Measurements from ENCODE around the gene NME9.
"Not testable (repeated sequence)": the region's sequence is repeated elsewhere in the genome, so short reads cannot be mapped to it uniquely, and the experiment has no call there.

The NME9 gene

GRCh38 chr3:138329127-138329983 is at the start of gene NME9:
NME9 (minus strand) TSS chr3:138329851; CDS start chr3:138329335, 516 bp downstream.
- peak; percentile 98 for DNase-seq (ENCODE audit: low spot score)

- DNase-seq (ENCODE audit: low spot score) = no peak
These were observed 49.3 kb upstream of the NME9 start for GRCh38 chr3:138378990-138379389.

GRCh38 chr3:138378331-138378730 is 48.7 kb upstream of the NME9 start:
- DNase-seq (ENCODE audit: low spot score) = no peak

GRCh38 chr3:138377804-138378203 is 48.2 kb upstream of the NME9 start:
- DNase-seq (ENCODE audit: low spot score) = no peak

- not testable (repeated sequence) for DNase-seq (ENCODE audit: low spot score)
These were observed 47.6 kb upstream of the NME9 start for GRCh38 chr3:138377212-138377611.

GRCh38 chr3:138376663-138377062 is 47.0 kb upstream of the NME9 start:
- no peak for DNase-seq (ENCODE audit: low spot score)

GRCh38 chr3:138375447-138375846 is 45.8 kb upstream of the NME9 start:
- no peak for DNase-seq (ENCODE audit: low spot score)

GRCh38 chr3:138374573-138375134 is 45.0 kb upstream of the NME9 start:
- DNase-seq (ENCODE audit: low spot score) = no peak

GRCh38 chr3:138373736-138374094 is 44.1 kb upstream of the NME9 start:
- no peak for DNase-seq (ENCODE audit: low spot score)

- no peak for DNase-seq (ENCODE audit: low spot score)
These were observed 43.6 kb upstream of the NME9 start for GRCh38 chr3:138373087-138373735.

GRCh38 chr3:138371070-138371965 is 41.7 kb upstream of the NME9 start:
- no peak for DNase-seq (ENCODE audit: low spot score)

GRCh38 chr3:138370321-138370720 is 40.7 kb upstream of the NME9 start:
- DNase-seq (ENCODE audit: low spot score) = no peak

GRCh38 chr3:138369151-138369900 is 39.7 kb upstream of the NME9 start:
- no peak for DNase-seq (ENCODE audit: low spot score)

- no peak for DNase-seq (ENCODE audit: low spot score)
These were observed 38.3 kb upstream of the NME9 start for GRCh38 chr3:138367911-138368310.

GRCh38 chr3:138367326-138367850 is 37.7 kb upstream of the NME9 start:
- DNase-seq (ENCODE audit: low spot score) = no peak

- DNase-seq (ENCODE audit: low spot score) = no peak
These were observed 36.5 kb upstream of the NME9 start for GRCh38 chr3:138366006-138366759.

GRCh38 chr3:138365253-138365555 is 35.6 kb upstream of the NME9 start:
- DNase-seq (ENCODE audit: low spot score) = no peak

- DNase-seq (ENCODE audit: low spot score) = no peak
These were observed 35.0 kb upstream of the NME9 start for GRCh38 chr3:138364356-138365252.

GRCh38 chr3:138363322-138363721 is 33.7 kb upstream of the NME9 start:
- DNase-seq (ENCODE audit: low spot score) = no peak

GRCh38 chr3:138362538-138362937 is 32.9 kb upstream of the NME9 start:
- DNase-seq (ENCODE audit: low spot score) = no peak

Data from iPS-NIHi11 (cell line).